SK-N-MC (cell line): ENCODE data around the gene APBA2.

Experiments
- DNase-seq: peaks from one replicate; pipeline ENCODE4 v3.0.0-alpha.2; 2011; ENCODE audit warnings: low read depth, low spot score
- H3K27ac ChIP-seq: fragments of 200-600 bp; sonication (generic); 2 replicates; pipeline ENCODE4 v1.5.1; 2016; ENCODE audit warnings: mixed run types
- H3K36me3 ChIP-seq: fragments of 200-600 bp; sonication (generic); 2 replicates; pipeline ENCODE4 v1.6.1; 2017; ENCODE audit warnings: antibody characterized with exemption, low read length, mixed read lengths; ENCODE audit not compliant: insufficient read depth
- H3K4me3 ChIP-seq: fragments of 200-600 bp; sonication (generic); 2 replicates; pipeline ENCODE4 v1.5.1; 2016
- H3K9ac ChIP-seq: fragments of 200-600 bp; sonication (generic); 2 replicates; pipeline ENCODE4 v1.8.0; 2017; ENCODE audit warnings: mixed run types, mixed read lengths; ENCODE audit not compliant: insufficient read length
- H3K9me3 ChIP-seq: fragments of 200-600 bp; sonication (generic); 2 replicates; pipeline ENCODE4 v1.6.1; 2017; ENCODE audit warnings: low read depth, mild to moderate bottlenecking, antibody characterized with exemption, low read length, moderate library complexity, mixed read lengths
- EZH2 ChIP-seq: fragments of 200-600 bp; sonication (generic); IDR thresholded peaks from one replicate; pipeline ENCODE4 v1.6.1; 2017; ENCODE audit warnings: antibody characterized with exemption
- FOXP2 ChIP-seq: optimal IDR thresholded peaks from 2 replicates; pipeline ENCODE3; 2011; ENCODE audit warnings: mild to moderate bottlenecking, moderate library complexity; ENCODE audit not compliant: insufficient read depth; ENCODE audit errors: extremely low read length, control extremely low read depth
- POLR2AphosphoS5 ChIP-seq: IDR thresholded peaks from 2 replicates; pipeline ENCODE4 v1.6.1; 2012; ENCODE audit warnings: mild to moderate bottlenecking, low read depth, low read length, borderline replicate concordance

The APBA2 gene

DNA sequence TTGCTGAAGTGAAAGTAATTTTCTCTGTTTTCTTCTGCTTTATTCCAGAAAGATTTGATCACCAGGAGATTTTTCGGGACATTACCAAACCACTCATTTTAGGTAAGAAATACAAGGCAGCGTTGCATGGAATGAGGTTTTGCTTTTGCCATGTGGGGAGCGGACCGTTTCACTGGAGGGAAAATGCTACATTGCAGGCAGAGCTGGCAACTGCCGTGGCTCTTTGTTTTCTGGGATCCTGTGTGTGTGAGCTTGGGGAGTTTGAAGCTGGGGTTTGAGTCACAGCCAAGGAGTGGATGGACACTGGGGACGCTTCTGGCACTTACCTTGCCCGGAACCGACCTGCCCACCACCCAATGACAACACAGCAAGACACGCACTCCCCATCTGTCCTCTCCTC, 109.9 kb downstream of the APBA2 start:
- Histone ChIP-seq H3K9ac (no peak overlapping the region), H3K36me3 (no peaks in the 10 kb centered on the region), H3K27ac (no peak overlapping the region), H3K9me3 (no peaks in the 10 kb centered on the region), H3K4me3 (no peak overlapping the region)
- no peak for TF ChIP-seq POLR2AphosphoS5
- TF ChIP-seq FOXP2: no peak
- no peak for TF ChIP-seq EZH2
- no peak for DNase-seq

- H3K9ac ChIP-seq: no peak overlapping the region
These were observed 110.5 kb downstream of the APBA2 start for GRCh38 chr15:28996289-28996688.

DNA sequence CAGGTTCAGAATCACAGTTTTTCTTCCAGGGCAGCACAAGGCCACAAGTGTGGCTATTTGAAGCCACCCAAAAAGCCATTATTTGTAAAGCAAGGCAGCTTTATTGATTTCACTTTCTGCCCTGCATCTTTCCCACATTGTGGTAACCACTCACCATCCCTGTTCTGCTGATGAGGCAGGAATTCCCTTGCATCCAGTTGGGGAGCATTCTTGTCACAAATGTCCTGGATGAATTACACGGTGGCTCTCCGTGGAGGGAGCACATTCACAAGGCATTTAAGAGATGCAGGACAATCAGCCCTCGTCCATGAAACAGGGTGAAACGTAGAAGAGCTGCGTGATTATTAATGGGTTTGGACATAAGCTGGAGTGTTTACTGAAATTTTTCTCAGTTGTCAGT, 111.2 kb downstream of the APBA2 start:
- no peaks in the 10 kb centered on the region for H3K9me3 ChIP-seq
- no peak for TF ChIP-seq FOXP2
- TF ChIP-seq EZH2: no peak
- H3K36me3 ChIP-seq: no peaks in the 10 kb centered on the region
- no peak for DNase-seq
- no peak overlapping the region for H3K27ac ChIP-seq
- no peak overlapping the region for H3K9ac ChIP-seq
- no peak overlapping the region for H3K4me3 ChIP-seq

More at GRCh38 chr15:28996289-28996688, 110.5 kb downstream of the APBA2 start:
- Histone ChIP-seq H3K27ac (no peak overlapping the region), H3K9me3 (no peaks in the 10 kb centered on the region), H3K4me3 (no peak overlapping the region), H3K36me3 (no peaks in the 10 kb centered on the region)
- TF ChIP-seq POLR2AphosphoS5 (no peak), FOXP2 (no peak)
- DNase-seq: no peak

- Histone ChIP-seq H3K9ac (no peak overlapping the region), H3K4me3 (no peak overlapping the region), H3K36me3 (no peaks in the 10 kb centered on the region), H3K27ac (no peak overlapping the region), H3K9me3 (no peaks in the 10 kb centered on the region)
- no peak for TF ChIP-seq POLR2AphosphoS5
- no peak for TF ChIP-seq EZH2
- TF ChIP-seq FOXP2: no peak
- DNase-seq: no peak
These were observed 112.0 kb downstream of the APBA2 start for GRCh38 chr15:28997791-28998190.

DNA sequence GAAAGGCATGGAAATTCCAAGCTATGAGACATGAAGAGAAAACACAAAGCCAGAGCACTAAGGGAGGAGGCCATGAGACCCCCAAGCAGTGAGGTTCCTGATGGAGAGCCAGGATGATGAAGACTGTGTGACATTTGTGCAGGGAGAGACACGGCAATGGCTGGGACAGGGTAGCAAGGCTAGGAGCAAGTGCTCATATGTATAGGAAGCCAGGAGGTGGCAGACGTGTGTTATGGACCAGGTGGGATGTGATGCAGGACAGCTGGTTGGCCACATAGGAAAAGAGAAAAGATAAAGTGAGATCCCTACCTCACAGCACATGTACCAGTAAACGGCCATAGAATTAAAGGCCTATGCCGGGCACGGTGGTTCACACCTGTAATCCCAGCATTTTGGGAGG, 112.7 kb downstream of the APBA2 start:
- no peak overlapping the region for H3K9ac ChIP-seq
- no peak overlapping the region for H3K4me3 ChIP-seq
- no peaks in the 10 kb centered on the region for H3K9me3 ChIP-seq
- DNase-seq: no peak
- no peaks in the 10 kb centered on the region for H3K36me3 ChIP-seq
- TF ChIP-seq FOXP2 (no peak), EZH2 (no peak), POLR2AphosphoS5 (no peak)
- no peak overlapping the region for H3K27ac ChIP-seq

DNA sequence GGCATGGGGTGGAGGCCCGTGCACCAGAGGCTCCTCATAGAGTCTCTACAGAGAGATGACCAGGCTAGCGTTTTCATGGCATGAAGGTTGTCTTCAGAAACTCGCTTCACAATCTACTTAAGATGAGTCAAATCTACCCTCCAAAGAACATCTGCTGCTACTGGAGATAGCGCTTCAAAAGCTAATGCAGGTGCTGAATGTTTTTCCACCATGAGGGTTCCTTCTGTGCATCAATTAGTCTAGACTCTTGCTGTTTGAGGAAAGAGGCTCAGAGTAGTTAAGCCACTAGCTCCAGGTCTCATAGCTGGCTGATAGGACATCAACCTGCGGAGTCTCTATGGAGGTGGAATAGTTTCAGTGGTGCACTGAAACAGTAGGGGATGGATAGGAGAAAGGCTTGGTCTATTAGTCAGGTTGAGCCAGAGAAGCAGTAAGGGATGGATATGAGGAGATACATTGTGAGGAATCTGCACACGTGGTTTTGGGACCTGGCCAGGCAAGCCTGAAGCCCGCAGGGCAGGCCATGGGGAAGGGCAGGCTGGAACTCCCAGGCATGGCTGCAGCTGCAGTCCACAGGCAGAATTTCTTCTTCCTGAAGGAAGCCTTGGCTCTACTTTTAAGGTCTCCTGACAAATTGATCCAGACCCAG, 117.5 kb downstream of the APBA2 start:
- H3K27ac ChIP-seq: no peak overlapping the region
- no peak overlapping the region for H3K9ac ChIP-seq
- no peak overlapping the region for H3K4me3 ChIP-seq
- TF ChIP-seq FOXP2 (no peak), EZH2 (no peak), POLR2AphosphoS5 (no peak)
- no peak for DNase-seq
- H3K9me3 ChIP-seq: no peaks in the 10 kb centered on the region
- no peaks in the 10 kb centered on the region for H3K36me3 ChIP-seq

GRCh38 chr15:29003840-29004233, 118.1 kb downstream of the APBA2 start:
- H3K9me3 ChIP-seq: no peaks in the 10 kb centered on the region
- no peak overlapping the region for H3K4me3 ChIP-seq
- H3K9ac ChIP-seq: no peak overlapping the region
- no peak for TF ChIP-seq POLR2AphosphoS5
- TF ChIP-seq FOXP2: no peak
- TF ChIP-seq EZH2: no peak
- DNase-seq: no peak
- no peak overlapping the region for H3K27ac ChIP-seq
- no peaks in the 10 kb centered on the region for H3K36me3 ChIP-seq

DNA sequence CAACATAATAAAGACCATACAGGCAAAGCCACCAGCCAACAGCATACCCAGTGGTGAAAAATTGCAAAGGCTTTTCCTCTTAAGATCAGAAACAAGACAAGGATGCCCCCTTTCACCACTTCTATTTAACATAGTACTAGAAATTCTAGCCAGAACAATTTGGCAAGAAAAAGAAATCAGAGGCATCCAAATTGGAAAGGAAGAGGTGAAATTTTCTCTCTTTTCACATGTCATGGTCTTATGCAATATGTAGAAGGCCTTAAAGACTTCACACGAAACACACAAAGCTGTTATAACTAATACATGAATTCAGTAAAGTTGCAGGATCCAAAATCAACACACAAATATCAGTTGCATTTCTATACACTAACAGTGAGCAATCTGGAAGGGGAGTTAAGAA, 120.2 kb downstream of the APBA2 start:
- Histone ChIP-seq H3K36me3 (no peaks in the 10 kb centered on the region), H3K4me3 (no peak overlapping the region), H3K9ac (no peak overlapping the region), H3K9me3 (no peaks in the 10 kb centered on the region), H3K27ac (no peak overlapping the region)
- TF ChIP-seq EZH2 (no peak), FOXP2 (no peak), POLR2AphosphoS5 (no peak)
- no peak for DNase-seq

GRCh38 chr15:29008846-29009245, 123.1 kb downstream of the APBA2 start:
- no peak for DNase-seq
- H3K9me3 ChIP-seq: no peaks in the 10 kb centered on the region
- no peak overlapping the region for H3K9ac ChIP-seq
- no peak overlapping the region for H3K4me3 ChIP-seq
- TF ChIP-seq POLR2AphosphoS5 (no peak), EZH2 (no peak), FOXP2 (no peak)
- H3K36me3 ChIP-seq: no peaks in the 10 kb centered on the region
- no peak overlapping the region for H3K27ac ChIP-seq
